GM19351 (cell line): ENCODE data around the gene HEBP2.
"Not testable (repeated sequence)": the region's sequence is repeated elsewhere in the genome, so short reads cannot be mapped to it uniquely, and the experiment has no call there.

ENCODE experiments used
- ATAC-seq: cut with Tn5 transposase; IDR thresholded peaks from one replicate; pipeline ENCODE4 v1.9.1; 2021; ENCODE audit warnings: mild to moderate bottlenecking, moderate library complexity; ENCODE audit not compliant: unreplicated experiment

HEBP2 gene

GRCh38 chr6:138422861-138423260 is 18.8 kb downstream of the HEBP2 start:
- ATAC-seq: no peak

- ATAC-seq: no peak
Measured at GRCh38 chr6:138424004-138424904, 20.2 kb downstream of the HEBP2 start.

- ATAC-seq: not testable (repeated sequence)
Measured at GRCh38 chr6:138425256-138425655, 21.2 kb downstream of the HEBP2 start.

- ATAC-seq: no peak
Measured at GRCh38 chr6:138426500-138427123, 22.6 kb downstream of the HEBP2 start.

GRCh38 chr6:138427701-138428100 is 23.7 kb downstream of the HEBP2 start:
- ATAC-seq: no peak

- no peak for ATAC-seq
Measured at GRCh38 chr6:138428944-138429598, 25.0 kb downstream of the HEBP2 start.

GRCh38 chr6:138429761-138430160 is 25.7 kb downstream of the HEBP2 start:
- no peak for ATAC-seq

- ATAC-seq: no peak
Measured at GRCh38 chr6:138430361-138431145, 26.5 kb downstream of the HEBP2 start.

- ATAC-seq: no peak
Measured at GRCh38 chr6:138431256-138432062, 27.4 kb downstream of the HEBP2 start.

GRCh38 chr6:138432063-138432356 is 28.0 kb downstream of the HEBP2 start:
- ATAC-seq: no peak

- no peak for ATAC-seq
Measured at GRCh38 chr6:138434096-138434495, 30.1 kb downstream of the HEBP2 start.

GRCh38 chr6:138434925-138435324 is 30.9 kb downstream of the HEBP2 start:
- no peak for ATAC-seq

GRCh38 chr6:138439546-138439945 is 35.5 kb downstream of the HEBP2 start:
- no peak for ATAC-seq

GRCh38 chr6:138440296-138440695 is 36.3 kb downstream of the HEBP2 start:
- no peak for ATAC-seq

- ATAC-seq: no peak
Measured at GRCh38 chr6:138440758-138441357, 36.8 kb downstream of the HEBP2 start.

GRCh38 chr6:138441965-138442364 is 37.9 kb downstream of the HEBP2 start:
- no peak for ATAC-seq

GRCh38 chr6:138442663-138443062 is 38.6 kb downstream of the HEBP2 start:
- ATAC-seq: no peak

GRCh38 chr6:138443979-138444378 is 40.0 kb downstream of the HEBP2 start:
- no peak for ATAC-seq

- no peak for ATAC-seq
Measured at GRCh38 chr6:138446821-138447220, 42.8 kb downstream of the HEBP2 start.

GRCh38 chr6:138450445-138450844 is 46.4 kb downstream of the HEBP2 start:
- peak; percentile 73 for ATAC-seq
